NB4 (cell line): ENCODE data around the gene SMIM10L1.

Experiments used
- DNase-seq: peaks from one replicate; pipeline ENCODE4 v3.0.0; 2010; ENCODE audit warnings: low read depth
- H3K4me3 ChIP-seq: one replicate; pipeline ENCODE4 v1.5.1; 2011; ENCODE audit warnings: mild to moderate bottlenecking, low read depth, low read length, moderate library complexity
- MYC ChIP-seq: IDR thresholded peaks from 2 replicates; pipeline ENCODE4 v1.6.1; 2011; ENCODE audit warnings: low read depth, low read length
- POLR2A ChIP-seq: IDR thresholded peaks from 2 replicates; pipeline ENCODE4 v1.6.1; 2011; ENCODE audit warnings: mild to moderate bottlenecking; ENCODE audit not compliant: insufficient read length; ENCODE audit errors: extremely low read depth
- TF ChIP-seq, protein P1 (sequence below): IDR thresholded peaks from one replicate; pipeline ENCODE4 v1.5.1; 2012; ENCODE audit warnings: low read depth, low read length
- TF ChIP-seq, protein P2 (sequence below): IDR thresholded peaks from 2 replicates; pipeline ENCODE4 v1.6.1; 2011; ENCODE audit warnings: low read depth, low read length

The SMIM10L1 gene

DNA sequence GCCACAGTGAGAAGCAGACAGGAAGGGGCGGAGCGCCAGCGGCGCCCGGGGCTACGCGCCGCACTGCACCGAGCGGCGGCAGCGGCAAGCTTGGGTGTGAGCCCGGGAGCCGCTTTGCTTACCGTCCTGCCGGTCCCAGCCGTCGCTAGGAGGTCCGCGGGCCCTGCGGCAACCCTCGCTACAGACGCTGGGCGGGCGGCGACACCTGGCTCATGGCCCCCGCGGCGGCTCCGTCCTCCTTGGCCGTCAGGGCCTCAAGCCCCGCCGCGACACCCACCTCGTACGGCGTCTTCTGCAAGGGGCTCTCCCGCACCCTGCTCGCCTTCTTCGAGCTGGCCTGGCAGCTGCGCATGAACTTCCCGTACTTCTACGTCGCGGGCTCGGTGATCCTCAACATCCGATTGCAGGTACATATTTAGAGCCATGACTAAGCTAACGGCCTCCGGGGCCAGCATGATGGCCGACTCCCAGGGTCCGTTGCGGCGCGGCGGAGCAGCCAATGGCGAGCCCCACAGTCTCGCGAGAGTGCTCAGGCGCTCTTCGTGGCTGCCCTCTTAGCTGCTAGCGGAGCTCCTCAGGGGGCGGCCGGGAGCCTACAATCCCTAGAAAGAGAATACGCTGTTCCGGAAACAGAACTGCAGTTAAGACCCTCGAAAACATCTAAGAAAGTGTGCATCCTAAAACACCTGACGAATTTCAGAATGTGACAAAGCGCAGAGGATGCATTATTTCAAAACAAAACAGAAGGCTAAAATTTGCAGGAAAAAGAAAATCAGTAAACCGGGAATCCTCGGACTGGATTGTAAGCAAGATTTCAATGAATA lies at the start of gene SMIM10L1:
Gene SMIM10L1 (plus strand): TSS at position 50 of the 824 bp plus-strand sequence. CDS start 163 bp downstream, at position 213.
- DNase-seq = peak; percentile 95
- H3K4me3 ChIP-seq = peak within 1 kb of the TSS; percentile 98
- TF ChIP-seq POLR2A (peak; percentile 76), MYC (peak; percentile 19)
- TF ChIP-seq, protein P1, sequence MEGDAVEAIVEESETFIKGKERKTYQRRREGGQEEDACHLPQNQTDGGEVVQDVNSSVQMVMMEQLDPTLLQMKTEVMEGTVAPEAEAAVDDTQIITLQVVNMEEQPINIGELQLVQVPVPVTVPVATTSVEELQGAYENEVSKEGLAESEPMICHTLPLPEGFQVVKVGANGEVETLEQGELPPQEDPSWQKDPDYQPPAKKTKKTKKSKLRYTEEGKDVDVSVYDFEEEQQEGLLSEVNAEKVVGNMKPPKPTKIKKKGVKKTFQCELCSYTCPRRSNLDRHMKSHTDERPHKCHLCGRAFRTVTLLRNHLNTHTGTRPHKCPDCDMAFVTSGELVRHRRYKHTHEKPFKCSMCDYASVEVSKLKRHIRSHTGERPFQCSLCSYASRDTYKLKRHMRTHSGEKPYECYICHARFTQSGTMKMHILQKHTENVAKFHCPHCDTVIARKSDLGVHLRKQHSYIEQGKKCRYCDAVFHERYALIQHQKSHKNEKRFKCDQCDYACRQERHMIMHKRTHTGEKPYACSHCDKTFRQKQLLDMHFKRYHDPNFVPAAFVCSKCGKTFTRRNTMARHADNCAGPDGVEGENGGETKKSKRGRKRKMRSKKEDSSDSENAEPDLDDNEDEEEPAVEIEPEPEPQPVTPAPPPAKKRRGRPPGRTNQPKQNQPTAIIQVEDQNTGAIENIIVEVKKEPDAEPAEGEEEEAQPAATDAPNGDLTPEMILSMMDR = no peak
- TF ChIP-seq, protein P2, sequence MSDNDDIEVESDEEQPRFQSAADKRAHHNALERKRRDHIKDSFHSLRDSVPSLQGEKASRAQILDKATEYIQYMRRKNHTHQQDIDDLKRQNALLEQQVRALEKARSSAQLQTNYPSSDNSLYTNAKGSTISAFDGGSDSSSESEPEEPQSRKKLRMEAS = peak; percentile 55

DNA sequence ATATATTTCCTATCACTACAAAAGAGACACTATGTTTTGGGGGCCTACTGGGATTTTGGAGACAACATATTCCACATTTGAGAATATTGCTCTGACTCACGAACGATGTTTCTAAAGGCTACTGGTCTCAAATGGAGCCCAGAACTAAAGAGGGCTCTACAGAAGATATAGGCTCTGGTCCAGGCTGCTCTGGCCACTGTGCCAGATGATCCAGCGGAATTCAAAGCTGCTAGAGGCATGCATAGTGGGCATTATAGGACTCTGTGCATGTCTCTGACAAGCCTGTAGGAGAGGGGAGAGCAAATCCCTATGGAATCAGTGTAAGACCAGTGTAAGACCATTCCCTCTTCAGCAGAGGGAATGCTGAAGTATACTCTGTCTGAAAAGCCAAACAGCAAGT lies 40.6 kb upstream of the SMIM10L1 start:
- DNase-seq = no peak
- TF ChIP-seq, protein P2 = no peak
- TF ChIP-seq, protein P1 = no peak
- no peak for TF ChIP-seq MYC
- TF ChIP-seq POLR2A = no peak
- H3K4me3 ChIP-seq = no peak overlapping the region

DNA sequence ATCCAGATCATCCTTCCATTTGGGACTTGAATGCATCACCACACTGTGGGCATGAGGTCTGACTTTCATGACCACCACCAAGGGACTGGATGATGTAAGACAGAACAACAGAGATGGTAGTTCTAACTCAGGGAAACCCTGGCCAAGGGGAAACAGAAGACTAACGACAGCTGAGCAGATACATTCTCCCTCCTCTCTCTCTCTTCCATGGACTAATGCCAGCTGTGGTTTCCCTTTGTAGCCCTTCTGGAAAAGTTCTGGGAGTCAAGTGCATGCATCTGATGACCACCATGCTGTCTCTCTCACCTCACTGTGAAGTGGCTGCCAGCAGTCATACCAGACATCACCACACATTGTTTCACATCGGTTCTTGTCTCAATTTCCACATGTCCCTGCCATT lies 40.0 kb upstream of the SMIM10L1 start:
- TF ChIP-seq MYC = no peak
- no peak for TF ChIP-seq POLR2A
- TF ChIP-seq, protein P2 = no peak
- TF ChIP-seq, protein P1 = no peak
- H3K4me3 ChIP-seq = no peak overlapping the region
- no peak for DNase-seq

DNA sequence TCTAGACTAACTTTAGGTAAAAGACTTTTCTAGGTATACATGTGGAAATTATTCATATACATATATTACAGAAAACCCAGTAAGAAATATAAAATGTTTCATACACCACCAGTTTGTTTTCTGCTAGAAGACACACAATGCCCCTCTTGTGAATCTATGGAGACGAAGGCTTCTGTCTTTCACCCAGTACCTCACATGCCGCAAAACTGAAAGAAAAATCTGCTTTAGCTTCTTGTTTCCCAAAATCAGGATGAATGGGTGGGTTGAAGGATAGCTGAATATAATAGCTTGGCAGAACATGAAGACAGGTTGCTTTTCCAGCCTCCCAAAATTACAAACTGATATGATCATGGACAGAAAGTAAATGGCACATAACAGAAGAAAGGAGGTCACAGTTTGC lies 37.8 kb upstream of the SMIM10L1 start:
- no peak overlapping the region for H3K4me3 ChIP-seq
- TF ChIP-seq, protein P1 = no peak
- TF ChIP-seq POLR2A (no peak), MYC (no peak)
- TF ChIP-seq, protein P2 = no peak
- no peak for DNase-seq

DNA sequence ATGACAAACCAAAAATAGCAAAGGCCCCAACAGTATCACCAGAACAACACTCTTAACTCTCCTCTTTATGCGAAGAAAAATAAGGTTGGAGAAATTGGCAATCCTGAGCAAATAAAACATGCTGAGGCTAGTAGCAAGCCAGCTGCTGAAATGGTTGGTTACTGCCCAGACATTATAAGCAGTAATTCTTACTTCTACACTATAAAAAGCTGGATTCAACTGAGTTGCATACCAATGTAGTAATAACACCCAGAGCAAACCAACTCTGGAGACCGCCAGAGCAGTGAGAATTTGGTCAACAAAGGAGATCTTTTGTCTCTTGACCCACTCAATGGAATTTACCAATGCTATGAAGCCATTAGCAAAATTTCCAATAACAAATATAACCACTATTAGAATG lies 37.2 kb upstream of the SMIM10L1 start:
- TF ChIP-seq, protein P1 = no peak
- TF ChIP-seq, protein P2 = no peak
- TF ChIP-seq POLR2A = no peak
- TF ChIP-seq MYC = no peak
- DNase-seq = no peak
- no peak overlapping the region for H3K4me3 ChIP-seq
